ENCODE results near the gene COL27A1. TPM values are rescaled to one million over a fixed set of nuclear protein-coding genes. Genes with fewer than 3 reads are reported as not detected.

The COL27A1 gene
- total and polyA plus RNA-seq, 2 donors (not counting 3 experiments of a cell fraction or from before 2014, with no cell fraction given): 14.7 to 49.1 TPM

DNA sequence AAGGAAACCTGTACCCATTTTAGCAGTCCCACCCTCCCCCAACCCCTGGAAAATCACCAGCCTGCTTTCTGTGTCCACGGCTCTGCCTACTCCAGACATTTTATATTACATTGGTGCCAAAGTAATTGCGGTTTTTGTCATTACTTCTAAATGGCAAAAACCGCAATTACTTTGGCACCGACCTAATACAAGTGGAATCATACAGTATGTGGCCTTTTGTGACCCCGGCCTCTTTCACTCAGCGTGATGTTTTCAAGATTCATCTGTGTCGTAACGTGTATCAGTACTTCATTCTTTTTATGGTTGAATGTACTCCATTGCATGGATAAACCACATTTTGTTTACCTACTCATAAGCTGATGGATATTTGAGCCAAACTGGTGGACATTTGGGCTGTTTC lies 157.8 kb downstream of the COL27A1 start:
- dilution Hi-C loops (cut with MboI; ENCODE audit: extremely low pct_ligation_motif_present, low sequenced_read_pairs): no loop called here
- CTCF ChIA-PET: interaction anchor here (1.0 to 1.3 kb wide), 3 partner anchors 13 to 230 kb away, joined by 3 to 4 read pairs (median 3); no protein-coding TSS in a partner anchor
- POLR2A ChIA-PET: no interaction called here

DNA sequence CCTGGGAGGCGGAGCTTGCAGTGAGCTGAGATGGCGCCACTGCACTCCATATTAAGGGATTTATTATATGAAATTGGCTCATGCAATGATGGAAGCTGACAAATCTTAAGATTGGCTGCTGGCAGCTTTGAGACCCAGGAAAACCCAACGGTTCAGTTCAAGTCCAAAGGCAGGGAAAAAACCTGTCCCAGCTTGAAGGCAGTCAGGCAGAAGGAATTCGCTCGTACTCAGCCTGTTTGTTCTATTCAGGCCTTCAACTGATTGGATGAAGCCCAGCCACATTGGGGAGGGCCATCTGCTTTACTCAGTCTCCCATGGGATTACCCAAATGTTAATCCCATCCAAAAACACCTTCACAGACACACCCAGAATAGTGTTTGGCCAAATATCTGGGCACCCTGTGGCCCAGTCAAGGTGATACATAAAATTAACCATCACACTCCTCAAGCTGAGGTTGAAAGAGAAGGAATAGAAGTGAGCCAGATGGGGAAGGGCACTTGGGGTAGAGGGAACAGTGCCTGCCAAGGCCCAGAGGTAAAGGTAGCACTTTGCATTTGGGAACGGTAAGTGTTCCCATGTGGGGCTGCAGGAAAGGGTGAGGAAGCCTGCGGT lies 159.0 kb downstream of the COL27A1 start:
- no TSS peak for BruUV-seq (replicated peaks)
- intact Hi-C loops (cut with micrococcal nuclease) (no loop called here), dilution Hi-C loops (cut with MboI; ENCODE audit: extremely low pct_ligation_motif_present, low sequenced_read_pairs) (no loop called here)
- no peaks in the 10 kb centered on the region for H3K79me2 ChIP-seq (ENCODE audit: control insufficient read depth, insufficient read depth, low read length)
- peaks cover 0 to 3% of the 10 kb centered on the region in 2 experiments for H3K27me3 ChIP-seq (ENCODE audit: control insufficient read depth in 2 of 2, insufficient read depth in 2 of 2, low read length in 2 of 2)
- TF ChIP-seq MYC (IDR thresholded peaks at IDR 0.05; ENCODE audit: low read depth, low read length): no peak
- no peak for TF ChIP-seq POLR2A (IDR thresholded peaks at IDR 0.05; ENCODE audit: low read depth, low read length)
- TF ChIP-seq, protein P1, sequence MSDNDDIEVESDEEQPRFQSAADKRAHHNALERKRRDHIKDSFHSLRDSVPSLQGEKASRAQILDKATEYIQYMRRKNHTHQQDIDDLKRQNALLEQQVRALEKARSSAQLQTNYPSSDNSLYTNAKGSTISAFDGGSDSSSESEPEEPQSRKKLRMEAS (IDR thresholded peaks at IDR 0.05; ENCODE audit: insufficient read depth, insufficient read length): no peak
- no peak for TF ChIP-seq POLR2AphosphoS5 (IDR thresholded peaks at IDR 0.05; ENCODE audit: insufficient read depth, low read depth, low read length)
- TF ChIP-seq, protein P2, sequence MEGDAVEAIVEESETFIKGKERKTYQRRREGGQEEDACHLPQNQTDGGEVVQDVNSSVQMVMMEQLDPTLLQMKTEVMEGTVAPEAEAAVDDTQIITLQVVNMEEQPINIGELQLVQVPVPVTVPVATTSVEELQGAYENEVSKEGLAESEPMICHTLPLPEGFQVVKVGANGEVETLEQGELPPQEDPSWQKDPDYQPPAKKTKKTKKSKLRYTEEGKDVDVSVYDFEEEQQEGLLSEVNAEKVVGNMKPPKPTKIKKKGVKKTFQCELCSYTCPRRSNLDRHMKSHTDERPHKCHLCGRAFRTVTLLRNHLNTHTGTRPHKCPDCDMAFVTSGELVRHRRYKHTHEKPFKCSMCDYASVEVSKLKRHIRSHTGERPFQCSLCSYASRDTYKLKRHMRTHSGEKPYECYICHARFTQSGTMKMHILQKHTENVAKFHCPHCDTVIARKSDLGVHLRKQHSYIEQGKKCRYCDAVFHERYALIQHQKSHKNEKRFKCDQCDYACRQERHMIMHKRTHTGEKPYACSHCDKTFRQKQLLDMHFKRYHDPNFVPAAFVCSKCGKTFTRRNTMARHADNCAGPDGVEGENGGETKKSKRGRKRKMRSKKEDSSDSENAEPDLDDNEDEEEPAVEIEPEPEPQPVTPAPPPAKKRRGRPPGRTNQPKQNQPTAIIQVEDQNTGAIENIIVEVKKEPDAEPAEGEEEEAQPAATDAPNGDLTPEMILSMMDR (IDR thresholded peaks at IDR 0.05; ENCODE audit: extremely low read depth in 1 of 2, insufficient read depth in 1 of 2, low read depth in 1 of 2, low read length in 2 of 2): no peak
- no peak for TF ChIP-seq GATA2 (IDR thresholded peaks at IDR 0.05; ENCODE audit: insufficient read depth, insufficient read length, low read depth, low read length)
- TF ChIP-seq EZH2 (IDR thresholded peaks at IDR 0.05; ENCODE audit: borderline replicate concordance, low read depth, low read length, severe bottlenecking): no peak
- no peak for TF ChIP-seq FOS (IDR thresholded peaks at IDR 0.05; ENCODE audit: borderline replicate concordance, insufficient read depth, low read length)
- no peak for TF ChIP-seq JUN (IDR thresholded peaks at IDR 0.05; ENCODE audit: borderline replicate concordance, insufficient read depth, insufficient read length, low read depth)
- H3K4me1 ChIP-seq (ENCODE audit: control insufficient read depth, extremely low read depth, insufficient read depth, low read length): no peaks in the 10 kb centered on the region
- no peak for DNase-seq (ENCODE audit: low read depth, low spot score)
- H3K9ac ChIP-seq (replicated peaks; ENCODE audit: extremely low read depth, insufficient read depth, low read length): no peak overlapping the region
- H3K9me3 ChIP-seq (replicated peaks; ENCODE audit: control insufficient read depth, insufficient read depth, low read length): no peaks in the 10 kb centered on the region
- H2AFZ ChIP-seq (ENCODE audit: low read depth, low read length): no peak overlapping the region
- H3K9me1 ChIP-seq (replicated peaks; ENCODE audit: control insufficient read depth, extremely low read depth, insufficient read depth, low read length): no peaks in the 10 kb centered on the region
- ChIA-PET POLR2A (no interaction called here), CTCF (interaction anchor here (1.3 to 3.4 kb wide), 3 partner anchors 15 to 206 kb away, joined by 3 to 12 read pairs (median 6); no protein-coding TSS in a partner anchor)
- no peaks in the 10 kb centered on the region for H4K20me1 ChIP-seq (replicated peaks; ENCODE audit: control insufficient read depth, extremely low read depth, insufficient read depth, low read length)
- no peak overlapping the region for H3K27ac ChIP-seq (ENCODE audit: insufficient read depth, low read depth, low read length)
- no peak overlapping the region for H3K4me2 ChIP-seq (ENCODE audit: insufficient read depth, low read length)
- FAIRE-seq: no peak
- peaks cover 0 to 2% of the 10 kb centered on the region in 2 experiments for H3K36me3 ChIP-seq (ENCODE audit: control insufficient read depth in 2 of 2, extremely low read depth in 1 of 2, insufficient read depth in 2 of 2, low read length in 2 of 2)
- H3K4me3 ChIP-seq (replicated peaks in 1 of 3; ENCODE audit: insufficient read depth in 1 of 3, low read depth in 1 of 3, low read length in 3 of 3): no peak overlapping the region

More for the DNA sequence above, 157.8 kb downstream of the COL27A1 start:
- Histone ChIP-seq H3K4me2 (ENCODE audit: insufficient read depth, low read length) (no peak overlapping the region), H3K79me2 (ENCODE audit: control insufficient read depth, insufficient read depth, low read length) (no peaks in the 10 kb centered on the region), H2AFZ (ENCODE audit: low read depth, low read length) (no peak overlapping the region), H3K4me1 (ENCODE audit: control insufficient read depth, extremely low read depth, insufficient read depth, low read length) (no peaks in the 10 kb centered on the region), H3K9me3 (replicated peaks; ENCODE audit: control insufficient read depth, insufficient read depth, low read length) (no peaks in the 10 kb centered on the region), H3K9ac (replicated peaks; ENCODE audit: extremely low read depth, insufficient read depth, low read length) (no peak overlapping the region), H3K27me3 (ENCODE audit: control insufficient read depth in 2 of 2, insufficient read depth in 2 of 2, low read length in 2 of 2) (peaks cover 0 to 2% of the 10 kb centered on the region in 2 experiments), H3K9me1 (replicated peaks; ENCODE audit: control insufficient read depth, extremely low read depth, insufficient read depth, low read length) (no peaks in the 10 kb centered on the region), H3K27ac (ENCODE audit: insufficient read depth, low read depth, low read length) (no peak overlapping the region), H3K4me3 (replicated peaks in 1 of 3; ENCODE audit: insufficient read depth in 1 of 3, low read depth in 1 of 3, low read length in 3 of 3) (no peak overlapping the region), H3K36me3 (ENCODE audit: control insufficient read depth in 2 of 2, extremely low read depth in 1 of 2, insufficient read depth in 2 of 2, low read length in 2 of 2) (peaks cover 0 to 5% of the 10 kb centered on the region in 2 experiments), H4K20me1 (replicated peaks; ENCODE audit: control insufficient read depth, extremely low read depth, insufficient read depth, low read length) (no peaks in the 10 kb centered on the region)
- TF ChIP-seq MYC (IDR thresholded peaks at IDR 0.05; ENCODE audit: low read depth, low read length) (no peak), POLR2A (IDR thresholded peaks at IDR 0.05; ENCODE audit: low read depth, low read length) (no peak), EZH2 (IDR thresholded peaks at IDR 0.05; ENCODE audit: borderline replicate concordance, low read depth, low read length, severe bottlenecking) (no peak), POLR2AphosphoS5 (IDR thresholded peaks at IDR 0.05; ENCODE audit: insufficient read depth, low read depth, low read length) (no peak)
- TF ChIP-seq, protein P2 (IDR thresholded peaks at IDR 0.05; ENCODE audit: extremely low read depth in 1 of 2, insufficient read depth in 1 of 2, low read depth in 1 of 2, low read length in 2 of 2): no peak
- DNase-seq (ENCODE audit: low read depth, low spot score): no peak
- no TSS peak for BruUV-seq (replicated peaks)
- intact Hi-C loops (cut with micrococcal nuclease): no loop called here
- no peak for FAIRE-seq

All from endothelial cell of umbilical vein (primary cell).